NCI-H2196 treated with DMSO at 0.1 percent for 48 hours (cell line): ENCODE data around the gene SCAMP4.
A peak's percentile ranks its signal among the peaks of the same experiment; 100 is the strongest.
"Not testable (repeated sequence)": the region's sequence is repeated elsewhere in the genome, so short reads cannot be mapped to it uniquely, and the experiment has no call there.

ENCODE experiments used
- DNase-seq: peaks from one replicate; lab custom pipeline; 2025; ENCODE audit not compliant: unreplicated experiment; lab: John Stamatoyannopoulos, UW

SCAMP4 gene

GRCh38 chr19:1882786-1883692, 22.2 kb upstream of the SCAMP4 start:
- DNase-seq: no peak

GRCh38 chr19:1883784-1884183, 21.4 kb upstream of the SCAMP4 start:
- DNase-seq: no peak

DNA sequence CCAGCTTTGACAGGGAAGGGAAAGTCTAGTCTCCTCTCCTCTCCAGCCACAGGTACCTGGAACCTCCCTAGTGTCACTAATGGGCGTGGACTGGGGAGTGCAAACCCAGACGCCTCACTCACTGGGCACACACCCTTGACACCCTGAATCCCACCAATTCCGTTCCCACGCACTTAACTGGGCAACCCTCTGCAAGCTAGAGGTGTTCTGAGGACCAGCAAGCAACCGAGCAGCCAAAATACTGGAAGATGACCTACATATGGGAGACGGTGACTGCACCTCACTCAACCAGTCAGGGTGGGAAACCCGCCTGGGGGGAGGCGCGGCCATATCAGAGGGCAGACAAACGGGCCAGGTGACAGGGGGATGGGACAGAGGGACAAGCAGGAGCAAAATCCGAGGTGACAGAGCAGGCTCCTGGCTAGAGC, 20.9 kb upstream of the SCAMP4 start:
- no peak for DNase-seq

- DNase-seq: no peak
These were observed 20.4 kb upstream of the SCAMP4 start for GRCh38 chr19:1884719-1885334.

DNA sequence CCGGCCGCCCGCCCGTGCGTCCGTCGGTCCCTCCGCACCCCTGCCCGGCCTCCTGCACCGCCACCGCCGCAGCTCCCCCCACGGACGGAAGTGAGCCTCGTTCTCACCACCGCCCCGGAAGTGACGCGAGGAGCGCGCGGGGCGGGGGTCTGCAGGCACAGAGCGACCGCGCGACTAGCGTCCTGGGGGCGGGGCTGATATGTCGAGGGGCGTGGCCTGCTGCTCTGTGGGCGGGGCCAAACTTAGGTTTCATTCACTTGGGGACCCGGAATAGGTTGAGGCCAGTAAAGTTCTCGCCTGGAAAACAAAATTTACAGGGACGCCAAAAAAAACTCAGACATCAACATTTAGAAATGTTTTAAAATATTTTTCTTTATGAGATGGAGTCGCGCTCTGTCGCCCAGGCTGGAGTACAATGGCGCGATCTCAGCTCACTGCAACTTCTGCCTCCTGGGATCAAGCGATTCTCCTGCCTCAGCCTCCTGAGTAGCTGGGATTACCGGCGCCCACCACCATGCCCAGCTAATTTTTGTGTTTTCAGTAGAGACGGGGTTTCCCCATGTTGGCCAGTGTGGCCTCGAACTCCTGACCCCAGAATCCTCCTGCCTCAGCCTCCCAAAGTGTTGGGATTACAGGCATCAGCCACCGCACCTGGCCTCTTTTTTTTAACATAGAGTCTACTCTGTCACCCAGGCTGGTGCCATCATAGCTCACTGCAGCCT, 19.6 kb upstream of the SCAMP4 start, which contains the start of gene ABHD17A:
Gene ABHD17A (minus strand): TSS at position 99 of the 722 bp plus-strand sequence. CDS start 3,930 bp downstream, outside the sequence.
- DNase-seq: peak; percentile 77

- DNase-seq: not testable (repeated sequence)
These were observed 18.8 kb upstream of the SCAMP4 start for GRCh38 chr19:1886360-1886759.

DNA sequence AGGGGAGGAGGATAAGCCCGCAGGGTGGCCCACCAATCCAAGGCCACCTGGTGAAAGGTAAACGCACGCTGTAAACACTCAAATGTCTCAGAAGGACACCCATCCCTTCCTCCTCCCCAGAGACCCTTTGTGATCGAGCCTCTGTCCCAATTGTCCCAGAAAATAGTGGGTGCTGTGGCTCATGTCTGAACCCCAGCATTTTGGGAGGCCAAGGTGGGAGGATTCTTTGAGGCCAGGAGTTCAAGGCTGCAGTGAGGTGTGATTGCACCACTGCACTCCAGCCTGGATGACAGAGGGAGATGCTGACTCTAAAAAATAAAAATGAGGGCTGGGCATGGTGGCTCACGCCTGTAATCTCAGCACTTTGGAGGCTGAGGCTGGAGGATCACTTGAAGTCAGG, 16.8 kb upstream of the SCAMP4 start:
- no peak for DNase-seq

- DNase-seq: no peak
These were observed 15.3 kb upstream of the SCAMP4 start for GRCh38 chr19:1889907-1890306.

GRCh38 chr19:1893791-1894190, 11.4 kb upstream of the SCAMP4 start:
- no peak for DNase-seq

- no peak for DNase-seq
These were observed 8.7 kb upstream of the SCAMP4 start for GRCh38 chr19:1896508-1896907.

DNA sequence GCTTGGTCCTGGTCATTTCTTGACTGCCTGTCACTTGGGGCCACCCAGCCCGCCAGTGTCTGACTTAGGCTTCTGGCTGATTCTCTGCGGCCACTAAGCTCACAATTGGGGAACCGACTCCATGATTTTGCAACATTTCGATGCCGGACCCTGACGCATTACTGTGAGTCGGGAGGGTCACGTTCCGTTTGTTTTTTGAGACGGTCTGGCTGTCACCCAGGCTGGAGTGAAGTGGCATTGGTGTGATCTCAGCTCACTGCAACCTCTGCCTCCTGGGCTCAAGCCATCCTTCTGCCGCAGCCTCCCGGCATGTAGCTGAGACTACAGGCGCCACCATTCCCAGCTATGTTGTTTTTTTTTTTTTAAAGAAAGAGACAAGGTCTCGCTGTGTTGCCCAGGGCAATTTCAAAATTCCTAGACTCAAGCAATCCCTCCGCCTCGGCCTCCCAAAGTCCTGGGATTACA, 3.2 kb upstream of the SCAMP4 start:
- DNase-seq: no peak

DNA sequence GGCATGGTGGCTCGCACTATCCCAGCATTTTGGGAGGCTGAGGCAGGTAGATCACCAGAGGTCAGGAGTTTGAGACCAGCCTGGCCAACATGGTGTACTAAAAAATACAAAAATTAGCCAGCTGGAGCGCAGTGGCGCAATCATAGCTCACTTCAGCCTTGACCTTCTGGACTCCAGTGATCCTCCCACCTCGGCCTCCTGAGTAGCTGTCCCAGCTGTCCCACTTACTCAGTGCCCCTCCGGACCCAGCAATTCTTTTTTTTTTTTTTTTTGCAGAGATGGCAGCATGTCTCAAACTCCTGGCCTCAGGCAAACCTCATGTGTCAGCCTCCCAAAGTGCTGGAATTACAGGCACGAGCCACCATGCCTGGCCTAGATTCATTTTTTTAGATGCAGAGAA, 2.3 kb upstream of the SCAMP4 start:
- no peak for DNase-seq

DNA sequence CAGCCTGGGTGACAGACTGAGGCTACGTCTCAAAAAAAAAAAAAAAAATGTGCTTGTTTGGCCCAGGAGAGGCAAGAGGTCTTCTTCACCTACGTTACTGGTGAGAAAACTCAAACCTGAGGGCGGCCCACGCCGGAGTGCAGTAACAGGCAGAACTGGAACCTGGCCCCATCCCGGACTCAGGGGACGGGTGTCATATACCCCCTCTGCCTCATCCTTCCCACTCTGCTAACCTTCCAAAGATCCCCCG, 414 bp upstream of the SCAMP4 start:
- DNase-seq: no peak

- no peak for DNase-seq
These were observed 720 bp downstream of the SCAMP4 start for GRCh38 chr19:1905863-1906375.

- no peak for DNase-seq
These were observed 1.9 kb downstream of the SCAMP4 start for GRCh38 chr19:1906985-1907562.

DNA sequence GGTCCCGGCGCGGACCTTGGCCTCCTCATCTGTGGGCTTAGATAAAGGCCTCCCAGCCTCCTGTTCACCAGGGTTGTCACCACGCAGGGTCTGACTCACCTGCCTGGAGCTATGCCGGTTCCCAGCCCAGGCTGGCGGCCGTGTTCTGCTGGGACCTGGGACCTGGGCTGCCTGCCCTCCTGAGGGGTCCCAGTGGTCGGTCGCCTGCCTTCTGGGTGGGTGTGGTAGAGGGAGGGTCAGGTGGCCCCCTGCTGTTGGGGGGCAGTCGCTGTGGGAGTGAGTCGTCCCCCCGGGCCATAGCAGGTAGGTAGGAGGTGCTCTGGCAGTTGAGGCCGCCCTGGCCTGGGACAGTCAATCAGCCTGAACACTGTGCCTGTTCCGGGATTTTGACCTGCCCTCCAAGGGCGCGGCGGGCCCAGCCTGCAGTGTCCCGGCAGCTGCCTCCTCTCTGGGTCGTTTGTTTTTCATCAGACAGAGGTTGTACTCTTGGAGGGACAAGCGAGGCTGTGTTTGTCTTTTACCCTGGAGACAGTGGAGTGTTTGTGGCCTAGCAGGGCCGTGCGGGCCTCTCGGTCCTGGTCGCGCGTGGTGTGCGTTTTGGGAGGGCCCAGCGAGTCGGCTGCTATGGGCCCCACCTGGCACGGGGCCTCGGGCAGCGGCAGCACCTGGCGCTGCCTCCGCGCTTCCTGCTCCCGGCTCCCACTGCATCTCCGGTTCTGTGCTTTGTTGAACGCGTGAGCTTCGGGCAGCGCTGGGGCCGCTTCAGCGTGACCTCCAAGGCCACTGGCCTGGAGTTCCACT, 2.6 kb downstream of the SCAMP4 start:
- DNase-seq: no peak

- no peak for DNase-seq
These were observed 3.1 kb downstream of the SCAMP4 start for GRCh38 chr19:1908364-1908678.

DNA sequence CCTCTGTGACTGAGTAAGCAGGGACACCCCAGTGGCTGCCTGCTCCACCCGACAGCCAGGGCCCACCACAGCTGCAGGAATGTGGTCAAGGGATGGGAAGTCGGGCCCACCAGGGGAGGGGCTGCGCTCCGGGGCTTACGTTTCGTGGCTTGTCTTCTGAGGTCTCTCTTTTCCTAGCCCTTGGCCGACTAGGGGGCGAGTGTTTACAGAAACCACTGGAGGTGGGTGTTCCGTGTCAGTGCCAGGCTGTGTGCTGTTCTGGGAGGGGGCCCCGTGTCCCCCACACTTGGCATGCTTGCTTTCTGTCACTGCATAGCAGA, 4.5 kb downstream of the SCAMP4 start:
- no peak for DNase-seq

DNA sequence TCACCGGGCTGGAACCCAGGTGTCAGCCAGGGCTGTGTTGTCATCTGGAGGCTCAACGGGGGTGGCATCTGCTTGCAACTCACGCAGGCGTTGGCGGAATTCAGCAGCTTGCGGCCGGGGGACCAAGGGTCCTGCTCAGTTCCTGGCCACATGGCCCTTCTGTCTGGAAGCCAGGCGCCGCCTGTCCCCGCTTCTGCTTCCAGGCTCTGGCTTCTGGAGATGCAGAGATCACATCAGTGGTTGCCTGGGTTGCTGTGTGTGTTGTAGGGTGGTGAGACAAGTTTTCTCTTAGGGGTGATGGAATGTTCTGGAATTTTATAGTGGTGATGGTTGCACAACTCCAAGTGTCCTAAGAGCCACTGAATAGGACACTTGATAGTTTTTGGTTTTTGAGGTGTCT, 5.0 kb downstream of the SCAMP4 start:
- no peak for DNase-seq

- DNase-seq: no peak
These were observed 5.9 kb downstream of the SCAMP4 start for GRCh38 chr19:1911098-1911497.

GRCh38 chr19:1911995-1912394, 6.8 kb downstream of the SCAMP4 start:
- DNase-seq: no peak
